HepG2 (cell line): Measurements from ENCODE around the gene TBCD. TPM values are rescaled to one million over a fixed set of nuclear protein-coding genes. Genes with fewer than 3 reads are reported as not detected.

ENCODE experiments used
- ATAC-seq: fragments of 200-7000 bp; cut with Tn5 transposase; 3 replicates; pipeline ENCODE4 v1.9.1; 2020; ENCODE audit warnings: mild to moderate bottlenecking, moderate library complexity
- BruUV-seq: library from RNA; stranded (reverse); fragments of 400-500 nt; replicated peaks from 2 replicates; lab custom pipeline; 2021; lab: Mats Ljungman, UMichigan
- CTCF ChIA-PET: fragments of 300-600 bp; formaldehyde crosslinking; extraction: SDS; loops from one replicate; lab custom pipeline; 2021; ENCODE audit warnings: low total read pairs, inconsistent platforms, low intra/inter-chr PET ratio; lab: Yijun Ruan, JAX
- POLR2A ChIA-PET: fragments of 350-600 bp; sonication (Branson Sonifier 250); formaldehyde crosslinking; loops from one replicate; lab custom pipeline; 2020; ENCODE audit warnings: antibody characterized with exemption, inconsistent platforms; lab: Yijun Ruan, JAX
- DNase-seq: peaks from one replicate; pipeline ENCODE4 v3.0.0-alpha.2; 2015; ENCODE audit warnings: low spot score
- FAIRE-seq: peaks from 3 replicates; lab custom pipeline; 2011; peaks lifted over from hg19 to GRCh38; lab: Jason Lieb, UNC
- H2AFZ ChIP-seq: one replicate; pipeline ENCODE4 v1.6.1; 2011; ENCODE audit warnings: low read length, inconsistent platforms
- H3K27ac ChIP-seq: fragments of 300-600 bp; 3 replicates; pipeline ENCODE4 v1.8.0; 2011; ENCODE audit warnings: mixed run types, mild to moderate bottlenecking, mixed read lengths, low read length, inconsistent platforms; ENCODE audit not compliant: insufficient read depth; ENCODE audit errors: extremely low read length
- H3K27me3 ChIP-seq, 2 experiments: fragments of 200-600 bp in 1 of 2; 2 replicates in 1 of 2; 3 replicates in 1 of 2; pipeline versions ENCODE4 v1.6.0 to v1.8.0; 2011; ENCODE audit warnings: low read length in 2 of 2, mild to moderate bottlenecking in 2 of 2, moderate library complexity in 2 of 2, inconsistent platforms in 1 of 2; ENCODE audit not compliant: insufficient read depth in 2 of 2, control insufficient read depth in 1 of 2
- H3K36me3 ChIP-seq, 2 experiments: fragments of 200-600 bp in 1 of 2; replicated peaks in 1 of 2; 2 replicates in 1 of 2; 3 replicates in 1 of 2; pipeline versions ENCODE4 v1.5.1 to v1.8.0; 2011; ENCODE audit warnings: low read length in 2 of 2, inconsistent platforms in 1 of 2; ENCODE audit not compliant: insufficient read depth in 2 of 2, control insufficient read depth in 1 of 2
- H3K4me1 ChIP-seq: 2 replicates; pipeline ENCODE4 v1.5.1; 2012; ENCODE audit warnings: low read length, inconsistent platforms; ENCODE audit not compliant: insufficient read depth
- H3K4me2 ChIP-seq: 2 replicates; pipeline ENCODE4 v1.6.0; 2011; ENCODE audit warnings: low read depth, low read length, inconsistent platforms
- H3K4me3 ChIP-seq, 3 experiments: fragments of 200-600 bp in 1 of 3; sonication (generic), shearing (Covaris generic) in 1 of 3; replicated peaks in 1 of 3; 2 replicates each; pipeline ENCODE4 v1.5.1; 2011 to 2016; ENCODE audit warnings: low read length in 3 of 3, inconsistent platforms in 2 of 3, low read depth in 2 of 3, mild to moderate bottlenecking in 2 of 3, control low read depth in 1 of 3, mixed read lengths in 1 of 3; ENCODE audit not compliant: insufficient read depth in 1 of 3
- H3K79me2 ChIP-seq: one replicate; pipeline ENCODE4 v1.6.1; 2011; ENCODE audit warnings: low read length, inconsistent platforms; ENCODE audit not compliant: insufficient read depth
- H3K9ac ChIP-seq: 2 replicates; pipeline ENCODE4 v1.6.0; 2011; ENCODE audit warnings: mild to moderate bottlenecking, low read depth, low read length, inconsistent platforms; ENCODE audit not compliant: insufficient read depth
- H3K9me3 ChIP-seq: 2 replicates; pipeline ENCODE4 v1.5.1; 2012; ENCODE audit warnings: mild to moderate bottlenecking, low read length
- H4K20me1 ChIP-seq: 2 replicates; pipeline ENCODE4 v1.6.0; 2011; ENCODE audit warnings: inconsistent platforms, mild to moderate bottlenecking, low read length, moderate library complexity; ENCODE audit not compliant: insufficient read depth
- ATAD3A ChIP-seq: sonication (generic); formaldehyde crosslinking; IDR thresholded peaks from 2 replicates; pipeline ENCODE4 v1.4.0; 2020; ENCODE audit warnings: missing genetic modification reagents
- FOXC1 ChIP-seq: sonication (generic); formaldehyde crosslinking; IDR thresholded peaks from 2 replicates; pipeline ENCODE4 v1.8.0; 2022; ENCODE audit warnings: mild to moderate bottlenecking, missing genetic modification reagents, borderline replicate concordance
- GMEB2 ChIP-seq: IDR thresholded peaks from 2 replicates; pipeline ENCODE4 v1.6.1; 2016; ENCODE audit warnings: missing biosample characterization, missing genetic modification reagents, low read depth
- REPIN1 ChIP-seq: sonication (generic); formaldehyde crosslinking; IDR thresholded peaks from 2 replicates; pipeline ENCODE4 v1.8.0; 2022; ENCODE audit warnings: missing genetic modification reagents, low read depth, mild to moderate bottlenecking, borderline replicate concordance
- SP1 ChIP-seq, 2 experiments: fragments of 450-650 bp in 1 of 2; sonication (generic) in 1 of 2; formaldehyde crosslinking in 1 of 2; IDR thresholded peaks; 2 replicates each; pipeline versions ENCODE4 v1.4.0 to v1.6.1; 2016 to 2020; ENCODE audit warnings: missing genetic modification reagents in 1 of 2
- TBL1XR1 ChIP-seq: fragments of 150-350 bp; IDR thresholded peaks from 2 replicates; pipeline ENCODE4 v1.6.1; 2014; ENCODE audit warnings: borderline replicate concordance, low read length; ENCODE audit not compliant: partially characterized antibody
- ZBTB44 ChIP-seq: sonication (generic); formaldehyde crosslinking; IDR thresholded peaks from 2 replicates; pipeline ENCODE4 v1.4.0; 2020; ENCODE audit warnings: missing genetic modification reagents
- ZNF160 ChIP-seq: sonication (generic); formaldehyde crosslinking; IDR thresholded peaks from 2 replicates; pipeline ENCODE4 v1.8.0; 2022; ENCODE audit warnings: mild to moderate bottlenecking, inconsistent platforms, missing genetic modification reagents
- ZNF232 ChIP-seq: sonication (generic); formaldehyde crosslinking; IDR thresholded peaks from 2 replicates; pipeline ENCODE4 v1.4.0; 2020; ENCODE audit warnings: missing genetic modification reagents, borderline replicate concordance
- ZNF33B ChIP-seq: sonication (generic); formaldehyde crosslinking; IDR thresholded peaks from 2 replicates; pipeline ENCODE4 v1.5.1; 2020; ENCODE audit warnings: mild to moderate bottlenecking, missing genetic modification reagents
- ZNF709 ChIP-seq: sonication (generic); formaldehyde crosslinking; IDR thresholded peaks from 2 replicates; pipeline ENCODE4 v1.5.0; 2020; ENCODE audit warnings: mild to moderate bottlenecking, missing genetic modification reagents
- WGBS: methylation state at CpG from one replicate; pipeline ENCODE4 v1.1.6; 2017; ENCODE audit warnings: low lambda C conversion rate; 5-methylcytosine and 5-hydroxymethylcytosine counted together
- in situ Hi-C: cut with HindIII; loops from 2 replicates; pipeline ENCODE4 v1.10.0; 2017; ENCODE audit warnings: low pct_unique_long_range_greater_than_20kb; ENCODE audit not compliant: extremely low pct_ligation_motif_present
- intact Hi-C: fragments of 100-400 bp; cut with micrococcal nuclease; formaldehyde crosslinking; loops from one replicate; pipeline ENCODE4 v1.10.0; 2022; ENCODE audit not compliant: unreplicated experiment
- polyA plus RNA-seq, 8 experiments: library from polyadenylated mRNA; depleted of rRNA in 3 of 8; stranded (reverse) in 7 of 8; unstranded in 1 of 8; fragments of >200 nt; fragmentation: Illumina TruSeq in 4 of 8; extraction: Trizol in 4 of 8; gene quantifications; 2 replicates each; pipeline versions ENCODE4 v1.2.1 to v1.2.3, GENCODE V29; 2011 to 2016; ENCODE audit warnings: low read depth in 4 of 8, missing spikeins in 1 of 8, mixed read lengths in 1 of 8; ENCODE audit not compliant: insufficient read depth in 1 of 8
- total RNA-seq, 5 experiments: library from RNA; depleted of rRNA; stranded (reverse); fragments of >200 nt; fragmentation: Illumina TruSeq; extraction: Trizol; gene quantifications; 2 replicates each; pipeline ENCODE4 v1.2.3, GENCODE V29; 2016; ENCODE audit warnings: low read depth in 1 of 5
- TF ChIP-seq, protein P1 (sequence below), 2 experiments: sonication (generic) in 1 of 2; formaldehyde crosslinking in 1 of 2; IDR thresholded peaks; 2 replicates each; pipeline versions ENCODE4 v1.6.1 to v1.9.0; 2014 to 2022; ENCODE audit warnings: antibody characterized with exemption in 1 of 2, borderline replicate concordance in 1 of 2, inconsistent platforms in 1 of 2, low read depth in 1 of 2, missing genetic modification reagents in 1 of 2

The TBCD gene
- total and polyA plus RNA-seq, 2 of the 13 experiments (the other 11 are each of a cell fraction or from before 2014, with no cell fraction given) = 33.9 to 54.8 TPM

GRCh38 chr17:82716203-82717010 is 35.5 kb upstream of the TBCD start, which contains the start of gene FN3KRP:
Gene FN3KRP (plus strand): TSS chr17:82716706. CDS start chr17:82716756, 50 bp downstream.
- Histone ChIP-seq H2AFZ (no peak within 1 kb of the TSS), H3K27ac (peak within 1 kb of the TSS; percentile 72), H3K27me3 (no peaks in the 10 kb centered on the region), H3K9me3 (no peaks in the 10 kb centered on the region), H3K9ac (peak within 1 kb of the TSS; percentile 78), H3K4me3 (peak within 1 kb of the TSS; percentile 73 to 91 (median 74)), H3K79me2 (peaks cover 11% of the 10 kb centered on the region), H3K4me1 (peaks cover 50% of the 10 kb centered on the region), H3K4me2 (peak within 1 kb of the TSS; percentile 98), H4K20me1 (no peaks in the 10 kb centered on the region), H3K36me3 (peaks cover 3 to 21% of the 10 kb centered on the region in 2 experiments; a peak in 3 of 5 replicates)
- FAIRE-seq (peak; percentile 63), DNase-seq (peak; percentile 92), ATAC-seq (peak; percentile 78)
- in situ Hi-C loops = loop anchor here (5.0 kb wide), 1 partner anchor 36 kb away; the partner anchor contains the start of gene TBCD
- CTCF ChIA-PET = interaction anchor here (1.0 kb wide), 1 partner anchor 58 kb away, joined by 3 read pairs; no protein-coding TSS in a partner anchor
- intact Hi-C loops = loop anchor here (2.0 to 5.0 kb wide), 3 partner anchors 24 to 50 kb away; partner anchors contain the start of gene TBCD
- POLR2A ChIA-PET = interaction anchor here (0.6 to 2.4 kb wide), 12 partner anchors 11 to 883 kb away, joined by 3 to 25 read pairs (median 6); partner anchors contain the start of genes FN3K and MCRIP1
- under 1% methylated on average over 41 of the region's 75 CpGs for WGBS
- no TSS peak for BruUV-seq
- TF ChIP-seq SP1 (IDR thresholded peaks at IDR 0.05) = no peak
- peak; percentile 66 for TF ChIP-seq SP1 (CRISPR knock-in tag; IDR thresholded peaks at IDR 0.05)
- 0 out of 2 replicates have a peak, but pooled peaks have one; percentile 22 for TF ChIP-seq ZNF232 (CRISPR knock-in tag)
- TF ChIP-seq ZNF709 = peak; percentile 57; the same call in 1 of the 2 replicates
- TF ChIP-seq GMEB2 (CRISPR knock-in tag) = no peak
- TF ChIP-seq, protein P1, sequence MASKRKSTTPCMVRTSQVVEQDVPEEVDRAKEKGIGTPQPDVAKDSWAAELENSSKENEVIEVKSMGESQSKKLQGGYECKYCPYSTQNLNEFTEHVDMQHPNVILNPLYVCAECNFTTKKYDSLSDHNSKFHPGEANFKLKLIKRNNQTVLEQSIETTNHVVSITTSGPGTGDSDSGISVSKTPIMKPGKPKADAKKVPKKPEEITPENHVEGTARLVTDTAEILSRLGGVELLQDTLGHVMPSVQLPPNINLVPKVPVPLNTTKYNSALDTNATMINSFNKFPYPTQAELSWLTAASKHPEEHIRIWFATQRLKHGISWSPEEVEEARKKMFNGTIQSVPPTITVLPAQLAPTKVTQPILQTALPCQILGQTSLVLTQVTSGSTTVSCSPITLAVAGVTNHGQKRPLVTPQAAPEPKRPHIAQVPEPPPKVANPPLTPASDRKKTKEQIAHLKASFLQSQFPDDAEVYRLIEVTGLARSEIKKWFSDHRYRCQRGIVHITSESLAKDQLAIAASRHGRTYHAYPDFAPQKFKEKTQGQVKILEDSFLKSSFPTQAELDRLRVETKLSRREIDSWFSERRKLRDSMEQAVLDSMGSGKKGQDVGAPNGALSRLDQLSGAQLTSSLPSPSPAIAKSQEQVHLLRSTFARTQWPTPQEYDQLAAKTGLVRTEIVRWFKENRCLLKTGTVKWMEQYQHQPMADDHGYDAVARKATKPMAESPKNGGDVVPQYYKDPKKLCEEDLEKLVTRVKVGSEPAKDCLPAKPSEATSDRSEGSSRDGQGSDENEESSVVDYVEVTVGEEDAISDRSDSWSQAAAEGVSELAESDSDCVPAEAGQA (IDR thresholded peaks at IDR 0.05; ENCODE audit: low read depth) = peak; percentile 39; the same call in 1 of the 2 replicates
- TF ChIP-seq, protein P1 (CRISPR knock-in tag; IDR thresholded peaks at IDR 0.05; ENCODE audit: borderline replicate concordance) = no peak
- TF ChIP-seq ZNF160 (CRISPR knock-in tag) = peak; percentile 56; the same call in 1 of the 2 replicates
- TF ChIP-seq FOXC1 (CRISPR knock-in tag) = 0 out of 2 replicates have a peak, but pooled peaks have one; percentile 65
- no peak for TF ChIP-seq ATAD3A (CRISPR knock-in tag)
- 0 out of 2 replicates have a peak, but pooled peaks have one; percentile 3 for TF ChIP-seq REPIN1 (CRISPR knock-in tag)
- TF ChIP-seq ZNF33B (CRISPR knock-in tag) = no peak
- TF ChIP-seq TBL1XR1 = no peak
- TF ChIP-seq ZBTB44 (CRISPR knock-in tag) = 0 out of 2 replicates have a peak, but pooled peaks have one; percentile 23
